ENCODE data around the gene HTD2. TPM values are rescaled to one million over a fixed set of nuclear protein-coding genes. Genes with fewer than 3 reads are reported as not detected.
A peak's percentile ranks its signal among the peaks of the same experiment; 100 is the strongest.

Gene HTD2
- total RNA-seq, 2 donors from 2014 or later: 13.9 TPM; not detected in 1

DNA sequence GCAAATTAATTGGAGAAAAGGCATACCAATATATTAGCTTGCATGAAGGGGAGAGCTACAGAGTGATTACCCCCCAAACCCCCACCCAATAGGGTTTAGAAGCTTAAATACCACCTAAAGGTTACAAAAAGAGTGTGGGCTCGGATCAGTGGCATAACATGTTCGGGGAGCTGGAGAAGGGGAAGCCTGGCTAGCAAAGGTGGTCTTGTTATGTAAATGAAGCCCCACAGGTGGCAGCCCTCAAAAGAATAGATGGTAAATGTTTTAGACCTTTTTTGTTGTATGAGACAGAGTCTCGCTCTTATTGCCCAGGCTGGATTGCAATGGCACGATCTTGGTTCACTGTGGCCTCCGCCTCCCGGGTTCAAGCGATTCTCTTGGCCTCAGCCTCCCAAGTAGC is 15.5 kb downstream of the HTD2 start:
- no peak for TF ChIP-seq CTCF (IDR thresholded peaks at IDR 0.05)
- Histone ChIP-seq H3K27me3 (replicated peaks; ENCODE audit: insufficient read depth) (no peaks in the 10 kb centered on the region), H3K4me3 (no peak overlapping the region), H3K36me3 (peaks cover 12% of the 10 kb centered on the region), H3K4me1 (ENCODE audit: control insufficient read depth in 1 of 2, low read depth in 2 of 2) (no peaks in the 10 kb centered on the region), H3K9me3 (no peaks in the 10 kb centered on the region), H3K27ac (no peak overlapping the region)
- ATAC-seq (ENCODE audit: insufficient number of reproducible peaks, low FRiP score, low read depth) (no peak), DNase-seq (ENCODE audit: low spot score) (no peak)

DNA sequence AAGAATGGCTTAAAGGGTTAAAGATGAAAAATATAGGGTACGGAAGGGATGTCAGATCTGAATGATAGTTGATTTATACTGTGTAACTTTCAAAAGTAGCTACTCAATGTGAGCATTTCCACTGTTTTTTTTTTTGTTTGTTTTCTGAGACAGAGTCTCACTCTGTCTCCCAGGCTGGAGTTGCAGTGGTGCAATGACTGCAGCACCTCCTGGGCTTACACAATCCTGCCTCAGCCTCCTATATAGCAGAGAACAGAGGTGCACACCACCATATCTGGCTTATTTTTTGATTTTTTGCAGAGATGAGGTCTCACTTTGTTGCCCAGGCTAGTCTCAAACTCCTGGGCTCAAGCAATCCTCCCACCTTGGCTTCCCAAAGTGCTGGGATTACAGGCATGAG is 16.5 kb downstream of the HTD2 start:
- Histone ChIP-seq H3K9me3 (no peaks in the 10 kb centered on the region), H3K36me3 (peaks cover 3% of the 10 kb centered on the region), H3K4me1 (ENCODE audit: control insufficient read depth in 1 of 2, low read depth in 2 of 2) (no peaks in the 10 kb centered on the region), H3K27ac (no peak overlapping the region), H3K4me3 (no peak overlapping the region), H3K27me3 (replicated peaks; ENCODE audit: insufficient read depth) (no peaks in the 10 kb centered on the region)
- ATAC-seq (ENCODE audit: insufficient number of reproducible peaks, low FRiP score, low read depth): no peak
- TF ChIP-seq CTCF (IDR thresholded peaks at IDR 0.05): no peak
- no peak for DNase-seq (ENCODE audit: low spot score)

DNA sequence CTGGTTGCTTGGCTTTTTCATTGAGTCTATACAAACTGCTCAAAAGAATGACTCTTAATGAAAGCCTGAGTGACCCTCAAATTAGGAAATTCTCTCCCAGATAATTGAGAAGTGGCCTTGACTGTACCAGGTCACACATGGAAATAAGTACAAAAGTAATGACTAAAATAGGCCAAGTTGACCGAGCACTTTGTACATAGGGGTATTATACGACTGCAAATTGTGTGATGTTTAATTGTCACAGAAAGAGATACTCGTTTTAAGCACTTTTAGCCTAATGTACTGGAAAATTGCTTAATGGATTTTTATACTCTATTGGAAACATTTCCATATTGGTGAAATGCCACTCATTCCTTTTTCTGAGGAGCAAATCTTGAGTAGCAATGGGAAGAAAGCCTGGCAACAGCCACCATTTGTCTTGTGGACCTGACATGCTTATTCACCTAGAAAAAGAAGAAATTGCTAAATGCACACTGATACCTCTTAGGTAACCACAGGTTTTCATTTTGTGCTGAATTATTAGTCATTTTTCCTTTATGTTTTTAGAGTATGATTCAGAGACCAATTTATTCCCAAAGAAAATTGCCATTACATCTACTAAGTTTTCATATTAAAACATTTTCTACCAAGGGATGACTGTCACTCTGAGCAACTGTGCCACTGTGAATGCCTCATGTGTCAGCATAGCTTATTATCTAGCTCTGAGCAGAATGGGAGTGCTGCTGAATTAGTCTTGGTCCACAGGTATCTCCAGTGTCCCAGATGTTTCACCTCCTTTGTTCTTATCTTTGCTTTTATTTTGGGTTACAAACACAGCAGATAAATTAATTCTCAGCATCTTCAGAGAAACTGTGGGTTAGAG is 17.4 kb downstream of the HTD2 start:
- no peak for DNase-seq (ENCODE audit: low spot score)
- Histone ChIP-seq H3K36me3 (no peaks in the 10 kb centered on the region), H3K4me3 (no peak overlapping the region), H3K27me3 (replicated peaks; ENCODE audit: insufficient read depth) (no peaks in the 10 kb centered on the region), H3K27ac (no peak overlapping the region), H3K9me3 (no peaks in the 10 kb centered on the region), H3K4me1 (ENCODE audit: control insufficient read depth in 1 of 2, low read depth in 2 of 2) (no peaks in the 10 kb centered on the region)
- ATAC-seq (ENCODE audit: insufficient number of reproducible peaks, low FRiP score, low read depth): no peak
- no peak for TF ChIP-seq CTCF (IDR thresholded peaks at IDR 0.05)

DNA sequence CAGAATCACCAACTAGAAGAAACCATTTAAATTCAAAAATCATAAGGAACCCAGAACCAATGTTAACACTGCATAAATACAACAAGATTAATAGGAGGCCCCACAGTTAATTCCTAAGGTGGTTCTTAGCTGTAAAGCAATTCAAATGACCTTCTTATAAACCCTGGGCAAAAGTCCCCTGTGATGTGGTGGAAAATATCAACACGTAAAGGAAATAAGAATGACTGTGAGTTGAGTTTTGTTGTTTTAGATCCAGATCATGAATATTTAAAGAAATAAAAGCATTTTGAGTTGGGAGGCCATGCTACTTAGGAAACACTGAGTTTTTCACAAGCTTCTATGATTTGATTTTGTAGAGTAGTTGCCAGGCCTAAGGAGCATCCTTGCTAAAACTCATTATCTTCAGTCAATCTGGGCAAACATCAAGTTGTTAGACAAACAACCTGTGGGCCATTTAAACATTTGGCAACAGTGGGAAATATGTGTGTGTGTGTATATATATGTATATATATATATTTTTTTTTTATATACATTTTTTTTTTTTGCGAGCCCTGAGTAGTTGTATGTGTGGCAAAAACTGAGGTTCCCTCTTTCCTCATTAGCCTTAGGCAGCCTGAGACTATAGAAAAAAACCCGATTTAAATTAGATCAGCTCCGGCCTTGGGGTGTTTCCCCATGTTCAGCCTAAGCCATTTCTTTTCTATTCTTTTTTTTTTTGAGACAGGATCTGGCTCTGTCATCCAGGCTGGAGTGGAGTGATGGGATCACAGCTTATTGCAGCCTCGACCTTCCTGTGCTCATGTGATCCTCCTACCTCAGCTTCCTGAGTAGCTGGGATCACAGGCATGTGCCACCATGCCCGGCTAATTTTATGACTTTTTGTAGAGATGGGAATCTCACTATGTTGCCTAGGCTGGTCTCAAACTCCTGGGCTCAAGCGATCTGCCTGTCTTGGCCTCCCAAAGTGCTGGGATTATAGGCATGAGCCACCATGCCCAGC is 18.4 kb downstream of the HTD2 start:
- Histone ChIP-seq H3K27me3 (replicated peaks; ENCODE audit: insufficient read depth) (no peaks in the 10 kb centered on the region), H3K27ac (no peak overlapping the region), H3K4me1 (ENCODE audit: control insufficient read depth in 1 of 2, low read depth in 2 of 2) (no peaks in the 10 kb centered on the region), H3K9me3 (no peaks in the 10 kb centered on the region), H3K4me3 (no peak overlapping the region), H3K36me3 (no peaks in the 10 kb centered on the region)
- no peak for TF ChIP-seq CTCF (IDR thresholded peaks at IDR 0.05)
- ATAC-seq (ENCODE audit: insufficient number of reproducible peaks, low FRiP score, low read depth): no peak
- no peak for DNase-seq (ENCODE audit: low spot score)

- no peaks in the 10 kb centered on the region for H3K27me3 ChIP-seq (replicated peaks; ENCODE audit: insufficient read depth)
- ATAC-seq (ENCODE audit: insufficient number of reproducible peaks, low FRiP score, low read depth) (no peak), DNase-seq (ENCODE audit: low spot score) (no peak)
- no peaks in the 10 kb centered on the region for H3K36me3 ChIP-seq
- H3K27ac ChIP-seq: peak overlapping the region in 1 of 2 donors; percentile 29
- no peak for TF ChIP-seq CTCF (IDR thresholded peaks at IDR 0.05)
- no peaks in the 10 kb centered on the region for H3K4me1 ChIP-seq (ENCODE audit: control insufficient read depth in 1 of 2, low read depth in 2 of 2)
- no peaks in the 10 kb centered on the region for H3K9me3 ChIP-seq
- H3K4me3 ChIP-seq: no peak overlapping the region
These were observed 19.2 kb downstream of the HTD2 start for GRCh38 chr3:58325525-58325992.

Measured in thoracic aorta (tissue), 2 donors.